K562 (cell line): ENCODE data around the gene BIRC6. TPM values are rescaled to one million over a fixed set of nuclear protein-coding genes. Genes with fewer than 3 reads are reported as not detected.

ENCODE experiments used
- RCOR1 ChIP-seq, 2 experiments: IDR thresholded peaks; 2 replicates each; pipeline ENCODE4 v1.6.1; 2012; ENCODE audit warnings: low read depth in 2 of 2, low read length in 2 of 2, borderline replicate concordance in 1 of 2, improper control_type of control experiment in 1 of 2
- polyA plus RNA-seq, 8 experiments: library from polyadenylated mRNA; depleted of rRNA in 4 of 8; stranded (reverse) in 5 of 8; unstranded in 3 of 8; fragments of >200 nt; fragmentation: Nextera tagmentation in 2 of 8; fragmentation: Illumina TruSeq in 1 of 8; extraction: Ambion mirVana in 2 of 8; extraction: Trizol in 1 of 8; gene quantifications; 2 replicates each; pipeline versions ENCODE4 v1.2.1 to v1.2.3, GENCODE V29; 2011 to 2014; ENCODE audit warnings: inconsistent platforms in 1 of 8, missing spikeins in 1 of 8
- total RNA-seq, 7 experiments: library from RNA; depleted of rRNA in 6 of 7; stranded (reverse); fragments of >200 nt in 6 of 7; fragmentation: Illumina TruSeq in 2 of 7; extraction: Trizol in 2 of 7; gene quantifications; 2 replicates each; pipeline versions ENCODE4 v1.2.1 to v1.2.3, GENCODE V29; 2011 to 2021; ENCODE audit warnings: low replicate concordance in 1 of 7
- TF ChIP-seq, protein P1 (sequence below): fragments of 200-600 bp; sonication (generic); IDR thresholded peaks from one replicate; pipeline ENCODE4 v1.6.1; 2012; ENCODE audit warnings: mild to moderate bottlenecking, low read depth, low read length, inconsistent platforms
- TF ChIP-seq, protein P2 (sequence below), 2 experiments: fragments of 450-650 bp; IDR thresholded peaks; 2 replicates each; pipeline ENCODE4 v1.6.1; 2016
- TF ChIP-seq, protein P3 (sequence below): fragments of 250-450 bp; sonication (Bioruptor Pico); IDR thresholded peaks from 2 replicates; pipeline ENCODE4 v1.4.0; 2020
- TF ChIP-seq, protein P4 (sequence below): fragments of 450-650 bp; IDR thresholded peaks from 2 replicates; pipeline ENCODE4 v1.6.1; 2016; ENCODE audit warnings: antibody characterized with exemption

The BIRC6 gene
- total and polyA plus RNA-seq, 9 of the 15 experiments (the other 6 are each of a cell fraction or from before 2014, with no cell fraction given), result 18.8 to 110 (median 49.8) TPM

DNA sequence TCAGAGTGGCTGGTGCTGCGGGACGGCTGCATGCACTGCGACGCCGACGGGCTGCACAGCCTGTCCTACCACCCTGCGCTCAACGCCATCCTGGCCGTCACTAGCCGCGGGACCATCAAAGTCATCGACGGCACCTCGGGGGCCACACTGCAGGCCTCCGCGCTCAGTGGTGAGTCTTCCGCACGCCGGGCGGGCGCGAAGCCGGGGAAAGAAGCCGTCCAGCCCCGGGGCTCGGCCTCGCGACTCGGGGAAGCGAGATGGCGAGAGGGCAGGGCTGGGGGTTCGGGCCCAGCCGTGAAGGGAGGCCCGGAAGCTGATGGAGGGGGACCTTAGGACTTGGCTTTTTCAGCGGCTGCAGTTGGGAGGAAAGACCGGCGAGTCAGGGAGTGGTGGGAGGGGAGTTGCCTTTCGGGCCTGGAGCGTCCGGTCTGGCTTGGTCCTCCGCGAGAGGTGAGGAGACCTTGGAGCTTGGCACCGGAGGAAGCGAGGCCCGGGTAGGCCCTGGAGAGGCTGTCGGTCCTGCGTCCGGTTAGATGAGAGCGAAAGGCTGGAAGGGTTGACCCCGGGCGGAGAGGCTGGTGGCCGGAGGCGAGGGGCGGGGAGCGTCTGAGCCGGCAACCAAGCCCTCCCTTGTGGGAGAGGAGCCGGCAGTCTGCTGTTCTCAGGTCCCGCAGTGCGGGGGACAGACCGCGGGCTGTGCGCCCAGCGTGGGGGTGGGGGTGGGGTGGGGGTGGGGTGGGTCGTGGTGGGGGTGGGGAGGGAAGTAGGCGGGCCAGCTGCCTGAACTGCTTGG, 691 bp downstream of the BIRC6 start (continued):
- TF ChIP-seq, protein P1, sequence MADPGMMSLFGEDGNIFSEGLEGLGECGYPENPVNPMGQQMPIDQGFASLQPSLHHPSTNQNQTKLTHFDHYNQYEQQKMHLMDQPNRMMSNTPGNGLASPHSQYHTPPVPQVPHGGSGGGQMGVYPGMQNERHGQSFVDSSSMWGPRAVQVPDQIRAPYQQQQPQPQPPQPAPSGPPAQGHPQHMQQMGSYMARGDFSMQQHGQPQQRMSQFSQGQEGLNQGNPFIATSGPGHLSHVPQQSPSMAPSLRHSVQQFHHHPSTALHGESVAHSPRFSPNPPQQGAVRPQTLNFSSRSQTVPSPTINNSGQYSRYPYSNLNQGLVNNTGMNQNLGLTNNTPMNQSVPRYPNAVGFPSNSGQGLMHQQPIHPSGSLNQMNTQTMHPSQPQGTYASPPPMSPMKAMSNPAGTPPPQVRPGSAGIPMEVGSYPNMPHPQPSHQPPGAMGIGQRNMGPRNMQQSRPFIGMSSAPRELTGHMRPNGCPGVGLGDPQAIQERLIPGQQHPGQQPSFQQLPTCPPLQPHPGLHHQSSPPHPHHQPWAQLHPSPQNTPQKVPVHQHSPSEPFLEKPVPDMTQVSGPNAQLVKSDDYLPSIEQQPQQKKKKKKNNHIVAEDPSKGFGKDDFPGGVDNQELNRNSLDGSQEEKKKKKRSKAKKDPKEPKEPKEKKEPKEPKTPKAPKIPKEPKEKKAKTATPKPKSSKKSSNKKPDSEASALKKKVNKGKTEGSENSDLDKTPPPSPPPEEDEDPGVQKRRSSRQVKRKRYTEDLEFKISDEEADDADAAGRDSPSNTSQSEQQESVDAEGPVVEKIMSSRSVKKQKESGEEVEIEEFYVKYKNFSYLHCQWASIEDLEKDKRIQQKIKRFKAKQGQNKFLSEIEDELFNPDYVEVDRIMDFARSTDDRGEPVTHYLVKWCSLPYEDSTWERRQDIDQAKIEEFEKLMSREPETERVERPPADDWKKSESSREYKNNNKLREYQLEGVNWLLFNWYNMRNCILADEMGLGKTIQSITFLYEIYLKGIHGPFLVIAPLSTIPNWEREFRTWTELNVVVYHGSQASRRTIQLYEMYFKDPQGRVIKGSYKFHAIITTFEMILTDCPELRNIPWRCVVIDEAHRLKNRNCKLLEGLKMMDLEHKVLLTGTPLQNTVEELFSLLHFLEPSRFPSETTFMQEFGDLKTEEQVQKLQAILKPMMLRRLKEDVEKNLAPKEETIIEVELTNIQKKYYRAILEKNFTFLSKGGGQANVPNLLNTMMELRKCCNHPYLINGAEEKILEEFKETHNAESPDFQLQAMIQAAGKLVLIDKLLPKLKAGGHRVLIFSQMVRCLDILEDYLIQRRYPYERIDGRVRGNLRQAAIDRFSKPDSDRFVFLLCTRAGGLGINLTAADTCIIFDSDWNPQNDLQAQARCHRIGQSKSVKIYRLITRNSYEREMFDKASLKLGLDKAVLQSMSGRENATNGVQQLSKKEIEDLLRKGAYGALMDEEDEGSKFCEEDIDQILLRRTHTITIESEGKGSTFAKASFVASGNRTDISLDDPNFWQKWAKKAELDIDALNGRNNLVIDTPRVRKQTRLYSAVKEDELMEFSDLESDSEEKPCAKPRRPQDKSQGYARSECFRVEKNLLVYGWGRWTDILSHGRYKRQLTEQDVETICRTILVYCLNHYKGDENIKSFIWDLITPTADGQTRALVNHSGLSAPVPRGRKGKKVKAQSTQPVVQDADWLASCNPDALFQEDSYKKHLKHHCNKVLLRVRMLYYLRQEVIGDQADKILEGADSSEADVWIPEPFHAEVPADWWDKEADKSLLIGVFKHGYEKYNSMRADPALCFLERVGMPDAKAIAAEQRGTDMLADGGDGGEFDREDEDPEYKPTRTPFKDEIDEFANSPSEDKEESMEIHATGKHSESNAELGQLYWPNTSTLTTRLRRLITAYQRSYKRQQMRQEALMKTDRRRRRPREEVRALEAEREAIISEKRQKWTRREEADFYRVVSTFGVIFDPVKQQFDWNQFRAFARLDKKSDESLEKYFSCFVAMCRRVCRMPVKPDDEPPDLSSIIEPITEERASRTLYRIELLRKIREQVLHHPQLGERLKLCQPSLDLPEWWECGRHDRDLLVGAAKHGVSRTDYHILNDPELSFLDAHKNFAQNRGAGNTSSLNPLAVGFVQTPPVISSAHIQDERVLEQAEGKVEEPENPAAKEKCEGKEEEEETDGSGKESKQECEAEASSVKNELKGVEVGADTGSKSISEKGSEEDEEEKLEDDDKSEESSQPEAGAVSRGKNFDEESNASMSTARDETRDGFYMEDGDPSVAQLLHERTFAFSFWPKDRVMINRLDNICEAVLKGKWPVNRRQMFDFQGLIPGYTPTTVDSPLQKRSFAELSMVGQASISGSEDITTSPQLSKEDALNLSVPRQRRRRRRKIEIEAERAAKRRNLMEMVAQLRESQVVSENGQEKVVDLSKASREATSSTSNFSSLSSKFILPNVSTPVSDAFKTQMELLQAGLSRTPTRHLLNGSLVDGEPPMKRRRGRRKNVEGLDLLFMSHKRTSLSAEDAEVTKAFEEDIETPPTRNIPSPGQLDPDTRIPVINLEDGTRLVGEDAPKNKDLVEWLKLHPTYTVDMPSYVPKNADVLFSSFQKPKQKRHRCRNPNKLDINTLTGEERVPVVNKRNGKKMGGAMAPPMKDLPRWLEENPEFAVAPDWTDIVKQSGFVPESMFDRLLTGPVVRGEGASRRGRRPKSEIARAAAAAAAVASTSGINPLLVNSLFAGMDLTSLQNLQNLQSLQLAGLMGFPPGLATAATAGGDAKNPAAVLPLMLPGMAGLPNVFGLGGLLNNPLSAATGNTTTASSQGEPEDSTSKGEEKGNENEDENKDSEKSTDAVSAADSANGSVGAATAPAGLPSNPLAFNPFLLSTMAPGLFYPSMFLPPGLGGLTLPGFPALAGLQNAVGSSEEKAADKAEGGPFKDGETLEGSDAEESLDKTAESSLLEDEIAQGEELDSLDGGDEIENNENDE, result no peak
- TF ChIP-seq, protein P2, sequence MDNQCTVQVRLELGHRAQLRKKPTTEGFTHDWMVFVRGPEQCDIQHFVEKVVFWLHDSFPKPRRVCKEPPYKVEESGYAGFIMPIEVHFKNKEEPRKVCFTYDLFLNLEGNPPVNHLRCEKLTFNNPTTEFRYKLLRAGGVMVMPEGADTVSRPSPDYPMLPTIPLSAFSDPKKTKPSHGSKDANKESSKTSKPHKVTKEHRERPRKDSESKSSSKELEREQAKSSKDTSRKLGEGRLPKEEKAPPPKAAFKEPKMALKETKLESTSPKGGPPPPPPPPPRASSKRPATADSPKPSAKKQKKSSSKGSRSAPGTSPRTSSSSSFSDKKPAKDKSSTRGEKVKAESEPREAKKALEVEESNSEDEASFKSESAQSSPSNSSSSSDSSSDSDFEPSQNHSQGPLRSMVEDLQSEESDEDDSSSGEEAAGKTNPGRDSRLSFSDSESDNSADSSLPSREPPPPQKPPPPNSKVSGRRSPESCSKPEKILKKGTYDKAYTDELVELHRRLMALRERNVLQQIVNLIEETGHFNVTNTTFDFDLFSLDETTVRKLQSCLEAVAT (IDR thresholded peaks at IDR 0.05), result peak; percentile 59 to 62; a peak in 1 of 4 replicates
- TF ChIP-seq RCOR1 (IDR thresholded peaks at IDR 0.05; ENCODE audit: borderline replicate concordance in 1 of 2, low read depth in 2 of 2, low read length in 2 of 2), result no peak
- TF ChIP-seq, protein P3, sequence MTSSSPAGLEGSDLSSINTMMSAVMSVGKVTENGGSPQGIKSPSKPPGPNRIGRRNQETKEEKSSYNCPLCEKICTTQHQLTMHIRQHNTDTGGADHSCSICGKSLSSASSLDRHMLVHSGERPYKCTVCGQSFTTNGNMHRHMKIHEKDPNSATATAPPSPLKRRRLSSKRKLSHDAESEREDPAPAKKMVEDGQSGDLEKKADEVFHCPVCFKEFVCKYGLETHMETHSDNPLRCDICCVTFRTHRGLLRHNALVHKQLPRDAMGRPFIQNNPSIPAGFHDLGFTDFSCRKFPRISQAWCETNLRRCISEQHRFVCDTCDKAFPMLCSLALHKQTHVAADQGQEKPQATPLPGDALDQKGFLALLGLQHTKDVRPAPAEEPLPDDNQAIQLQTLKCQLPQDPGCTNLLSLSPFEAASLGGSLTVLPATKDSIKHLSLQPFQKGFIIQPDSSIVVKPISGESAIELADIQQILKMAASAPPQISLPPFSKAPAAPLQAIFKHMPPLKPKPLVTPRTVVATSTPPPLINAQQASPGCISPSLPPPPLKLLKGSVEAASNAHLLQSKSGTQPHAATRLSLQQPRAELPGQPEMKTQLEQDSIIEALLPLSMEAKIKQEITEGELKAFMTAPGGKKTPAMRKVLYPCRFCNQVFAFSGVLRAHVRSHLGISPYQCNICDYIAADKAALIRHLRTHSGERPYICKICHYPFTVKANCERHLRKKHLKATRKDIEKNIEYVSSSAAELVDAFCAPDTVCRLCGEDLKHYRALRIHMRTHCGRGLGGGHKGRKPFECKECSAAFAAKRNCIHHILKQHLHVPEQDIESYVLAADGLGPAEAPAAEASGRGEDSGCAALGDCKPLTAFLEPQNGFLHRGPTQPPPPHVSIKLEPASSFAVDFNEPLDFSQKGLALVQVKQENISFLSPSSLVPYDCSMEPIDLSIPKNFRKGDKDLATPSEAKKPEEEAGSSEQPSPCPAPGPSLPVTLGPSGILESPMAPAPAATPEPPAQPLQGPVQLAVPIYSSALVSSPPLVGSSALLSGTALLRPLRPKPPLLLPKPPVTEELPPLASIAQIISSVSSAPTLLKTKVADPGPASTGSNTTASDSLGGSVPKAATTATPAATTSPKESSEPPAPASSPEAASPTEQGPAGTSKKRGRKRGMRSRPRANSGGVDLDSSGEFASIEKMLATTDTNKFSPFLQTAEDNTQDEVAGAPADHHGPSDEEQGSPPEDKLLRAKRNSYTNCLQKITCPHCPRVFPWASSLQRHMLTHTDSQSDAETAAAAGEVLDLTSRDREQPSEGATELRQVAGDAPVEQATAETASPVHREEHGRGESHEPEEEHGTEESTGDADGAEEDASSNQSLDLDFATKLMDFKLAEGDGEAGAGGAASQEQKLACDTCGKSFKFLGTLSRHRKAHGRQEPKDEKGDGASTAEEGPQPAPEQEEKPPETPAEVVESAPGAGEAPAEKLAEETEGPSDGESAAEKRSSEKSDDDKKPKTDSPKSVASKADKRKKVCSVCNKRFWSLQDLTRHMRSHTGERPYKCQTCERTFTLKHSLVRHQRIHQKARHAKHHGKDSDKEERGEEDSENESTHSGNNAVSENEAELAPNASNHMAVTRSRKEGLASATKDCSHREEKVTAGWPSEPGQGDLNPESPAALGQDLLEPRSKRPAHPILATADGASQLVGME, result peak; percentile 82; the same call in 1 of the 2 replicates
- TF ChIP-seq, protein P4, sequence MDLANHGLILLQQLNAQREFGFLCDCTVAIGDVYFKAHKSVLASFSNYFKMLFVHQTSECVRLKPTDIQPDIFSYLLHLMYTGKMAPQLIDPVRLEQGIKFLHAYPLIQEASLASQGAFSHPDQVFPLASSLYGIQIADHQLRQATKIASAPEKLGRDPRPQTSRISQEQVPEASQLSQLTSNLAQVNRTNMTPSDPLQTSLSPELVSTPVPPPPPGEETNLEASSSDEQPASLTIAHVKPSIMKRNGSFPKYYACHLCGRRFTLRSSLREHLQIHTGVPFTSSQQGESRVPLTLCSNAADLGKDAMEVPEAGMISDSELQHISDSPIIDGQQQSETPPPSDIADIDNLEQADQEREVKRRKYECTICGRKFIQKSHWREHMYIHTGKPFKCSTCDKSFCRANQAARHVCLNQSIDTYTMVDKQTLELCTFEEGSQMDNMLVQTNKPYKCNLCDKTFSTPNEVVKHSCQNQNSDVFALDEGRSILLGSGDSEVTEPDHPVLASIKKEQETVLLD, result no peak
